Hypothalamus (tissue), 51 donors: Measurements from ENCODE around the gene CLP1.
A peak's percentile ranks its signal among the peaks of the same experiment; 100 is the strongest.

Experiments used
- DNase-seq, 51 donors: peaks; one replicate each; lab custom pipeline; 2025; lab: John Stamatoyannopoulos, UW

Gene CLP1

GRCh38 chr11:57657194-57658022 lies at the start of gene CLP1:
TSS of gene CLP1 (plus strand) at chr11:57657762. CDS start at chr11:57659477, 1,715 bp downstream.
- peak; percentile 87 to 100 (median 98) for DNase-seq

DNA sequence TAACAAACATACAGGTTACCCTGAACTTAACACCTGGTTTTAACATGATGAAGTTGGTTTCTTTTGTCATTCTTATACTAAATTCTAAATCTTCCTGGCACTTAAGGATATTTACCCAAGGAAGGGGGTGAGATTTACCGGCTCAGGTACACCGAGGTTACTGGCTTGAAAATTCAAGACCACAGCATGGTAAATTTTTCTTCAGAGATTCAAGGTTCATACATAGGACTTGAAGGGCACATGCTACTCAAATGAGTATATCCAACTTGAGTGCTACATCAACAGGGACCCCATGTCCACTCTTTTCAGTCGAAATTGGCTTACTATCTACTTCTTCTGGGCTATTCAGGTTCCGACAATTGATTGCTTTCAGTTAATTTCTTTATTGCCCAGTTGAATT lies 47.4 kb upstream of the CLP1 start:
- no peak for DNase-seq

- DNase-seq: no peak
These were observed 43.3 kb upstream of the CLP1 start for GRCh38 chr11:57614234-57614772.

GRCh38 chr11:57615308-57615707 lies 42.3 kb upstream of the CLP1 start:
- DNase-seq: no peak

- no peak for DNase-seq
These were observed 41.0 kb upstream of the CLP1 start for GRCh38 chr11:57616595-57616994.

GRCh38 chr11:57618438-57618837 lies 39.1 kb upstream of the CLP1 start:
- DNase-seq: no peak

GRCh38 chr11:57619331-57619730 lies 38.2 kb upstream of the CLP1 start:
- DNase-seq: no peak

- DNase-seq: no peak
These were observed 37.1 kb upstream of the CLP1 start for GRCh38 chr11:57620467-57620866.

DNA sequence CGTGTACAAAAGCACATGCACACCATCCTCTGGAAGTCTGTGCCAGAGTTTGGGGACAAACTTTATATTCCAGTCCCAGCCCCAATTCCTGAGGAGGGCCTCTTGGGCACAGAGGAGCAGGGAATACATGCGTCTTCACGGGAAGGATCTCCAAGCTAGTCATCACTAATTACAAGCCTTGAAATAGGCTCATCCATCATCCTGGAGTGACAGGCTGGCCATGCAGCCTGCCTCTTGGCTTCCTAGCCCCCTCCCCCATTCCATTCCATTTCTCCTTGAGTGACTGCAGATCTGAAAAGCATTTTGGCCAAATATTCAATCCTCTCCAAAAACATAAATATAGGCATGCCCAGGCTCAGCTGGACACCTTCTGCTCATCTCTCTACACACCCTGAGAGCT lies 35.3 kb upstream of the CLP1 start:
- DNase-seq: no peak

GRCh38 chr11:57624864-57625263 lies 32.7 kb upstream of the CLP1 start:
- DNase-seq: no peak

- no peak for DNase-seq
These were observed 30.7 kb upstream of the CLP1 start for GRCh38 chr11:57626895-57627294.

- no peak for DNase-seq
These were observed 27.4 kb upstream of the CLP1 start for GRCh38 chr11:57630171-57630570.

DNA sequence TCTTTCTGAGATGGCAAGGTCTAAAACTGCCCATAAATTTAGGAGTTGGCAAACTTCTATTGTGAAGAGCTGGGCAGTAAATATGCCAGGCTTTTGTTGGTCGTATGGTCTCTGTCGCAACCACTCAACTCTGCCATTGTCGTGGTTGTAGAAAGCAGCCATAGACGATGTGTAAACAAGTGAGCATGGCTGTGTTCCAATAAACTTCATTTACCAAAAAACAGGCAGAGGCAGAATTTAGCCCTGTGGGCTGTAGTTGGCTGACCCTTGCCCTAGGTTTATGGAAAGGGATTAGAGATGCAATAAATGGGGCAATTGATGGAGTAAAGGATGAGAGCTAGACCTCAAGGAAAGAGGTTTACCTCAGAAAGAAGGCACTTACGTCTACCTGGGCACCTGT lies 25.4 kb upstream of the CLP1 start:
- no peak for DNase-seq

- no peak for DNase-seq
These were observed 24.0 kb upstream of the CLP1 start for GRCh38 chr11:57633394-57634070.

GRCh38 chr11:57634311-57634710 lies 23.3 kb upstream of the CLP1 start:
- no peak for DNase-seq

DNA sequence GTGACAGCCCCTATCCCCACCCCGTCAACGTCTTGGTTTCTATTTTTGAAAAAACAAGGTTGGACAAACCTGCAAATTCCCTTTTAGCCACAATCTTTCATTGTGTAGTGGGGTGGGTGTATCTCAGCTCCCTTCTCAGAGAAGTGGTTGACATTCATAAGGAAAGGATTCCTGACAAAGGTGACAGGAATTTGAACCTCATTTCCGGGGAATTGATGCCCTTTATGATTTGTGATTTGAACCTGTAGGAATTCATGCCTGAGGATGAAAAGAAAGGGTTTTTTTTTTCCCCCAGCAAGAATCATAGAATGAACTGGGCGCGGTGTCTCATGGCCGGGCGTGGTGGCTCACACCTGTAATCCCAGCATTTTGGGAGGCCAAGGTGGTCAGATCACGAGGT lies 22.3 kb upstream of the CLP1 start:
- DNase-seq: no peak

DNA sequence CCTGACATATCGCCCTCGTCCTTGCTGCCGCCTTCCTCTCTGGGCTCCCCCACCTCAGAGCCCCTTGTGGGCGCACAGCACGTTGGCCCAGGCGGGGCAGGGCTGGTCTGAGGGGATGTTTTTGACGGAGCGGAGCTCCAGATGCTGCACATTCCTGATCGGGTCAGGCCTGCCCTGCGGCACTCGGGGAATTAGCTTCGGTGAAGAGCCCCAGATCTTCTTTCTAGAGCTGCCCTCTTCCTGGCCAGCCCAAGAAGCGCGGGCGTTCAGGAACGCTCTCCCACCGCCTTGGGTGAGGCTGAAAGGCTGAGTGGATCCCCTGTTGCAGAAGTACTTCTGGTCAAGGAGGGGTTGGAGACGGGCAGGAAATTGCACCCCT lies 19.9 kb upstream of the CLP1 start:
- peak in 2 of 51 donors; percentile 24 to 41 for DNase-seq

DNA sequence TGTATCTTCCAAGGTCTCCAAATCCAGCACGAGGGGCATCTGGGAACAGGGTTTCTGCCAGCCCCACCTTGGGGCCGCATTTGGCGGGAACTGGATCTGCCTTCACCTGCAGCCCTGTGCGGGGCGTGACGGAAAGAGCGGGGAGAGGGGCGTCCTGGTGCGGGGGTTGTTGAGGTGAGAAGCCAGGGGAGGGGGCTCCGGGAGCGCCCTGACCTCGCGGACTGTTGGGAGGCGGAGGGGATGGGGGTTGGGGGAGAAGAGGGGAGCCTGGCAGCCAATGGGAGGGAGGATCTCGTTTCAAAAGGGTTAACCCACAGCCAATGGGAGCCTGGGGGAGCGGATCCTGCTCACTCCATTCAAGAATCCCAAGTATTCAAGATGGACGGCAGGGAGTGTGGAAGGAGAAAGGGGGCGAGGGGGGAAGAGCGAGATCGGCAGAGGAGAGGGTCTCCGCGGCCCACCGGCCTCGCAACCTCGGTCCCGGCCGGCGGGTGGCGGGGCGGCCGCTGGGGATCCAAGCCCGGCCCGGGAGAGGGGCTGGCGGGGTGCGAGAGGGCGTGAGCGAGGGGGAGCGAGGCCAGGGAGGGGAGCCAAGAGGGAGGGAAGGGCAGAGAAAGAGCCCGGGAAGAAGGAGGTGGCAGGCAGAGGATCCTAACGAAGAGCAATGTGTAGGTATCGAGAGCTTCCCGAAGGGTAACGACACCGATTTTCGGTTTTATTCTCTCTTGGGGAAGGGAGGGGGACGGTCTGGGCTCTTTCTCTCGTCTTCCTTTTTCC lies 19.4 kb upstream of the CLP1 start:
- DNase-seq: peak in 46 of 51 donors; percentile 10 to 82 (median 52)

DNA sequence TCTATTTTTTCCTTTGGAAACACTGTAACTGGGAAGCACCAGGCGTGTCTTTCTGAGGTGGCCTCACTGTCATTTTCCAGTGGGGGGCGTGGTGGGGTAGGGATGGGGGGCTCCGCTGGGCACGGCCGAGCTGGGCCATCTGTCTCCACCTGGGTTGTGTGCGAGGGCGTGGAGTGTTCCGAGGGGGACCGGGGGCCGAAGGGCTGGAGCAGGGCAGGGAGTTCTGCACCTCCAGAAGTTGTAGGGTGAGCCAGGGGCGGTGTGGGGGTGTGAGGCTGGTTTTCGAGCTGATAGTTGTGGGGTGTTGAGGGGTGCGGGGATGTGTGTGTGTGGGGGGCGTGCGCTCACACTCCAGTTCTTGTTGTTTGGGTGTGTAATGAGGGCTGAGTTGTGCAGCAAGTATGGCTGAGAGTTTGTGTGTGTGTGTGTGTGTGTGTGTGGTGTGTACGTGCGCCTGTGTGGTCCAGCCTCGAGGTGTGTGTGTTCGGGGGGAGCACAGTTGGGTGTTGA lies 18.7 kb upstream of the CLP1 start:
- peak in 3 of 51 donors; percentile 11 to 39 (median 19) for DNase-seq

GRCh38 chr11:57639321-57640067 lies 18.1 kb upstream of the CLP1 start:
- DNase-seq: no peak
